NCI-H1417 treated with DMSO at 0.1 percent for 48 hours (cell line): Measurements from ENCODE around the gene CRYGC.

Source experiments
- DNase-seq: peaks from one replicate; lab custom pipeline; 2025; lab: John Stamatoyannopoulos, UW

The CRYGC gene

DNA sequence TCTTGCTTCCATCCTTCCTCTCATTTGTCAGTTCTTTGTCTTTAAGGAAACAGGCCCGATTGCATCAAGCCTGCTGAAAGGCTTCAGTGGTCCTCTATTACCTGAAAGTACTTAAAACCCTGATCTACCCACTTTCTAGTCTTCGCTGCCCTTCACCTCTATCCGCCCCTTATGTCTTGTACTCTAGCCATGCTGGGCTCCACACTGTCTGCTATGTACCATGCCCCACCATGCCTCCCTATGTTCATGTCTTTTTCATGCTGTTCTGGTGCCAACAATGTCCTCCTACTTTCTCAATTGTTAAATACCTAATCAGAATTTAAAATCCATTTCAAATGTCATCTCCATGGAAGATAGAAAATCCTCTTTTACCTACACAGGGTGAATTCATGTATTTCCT lies 33.5 kb downstream of the CRYGC start:
- no peak for DNase-seq

DNA sequence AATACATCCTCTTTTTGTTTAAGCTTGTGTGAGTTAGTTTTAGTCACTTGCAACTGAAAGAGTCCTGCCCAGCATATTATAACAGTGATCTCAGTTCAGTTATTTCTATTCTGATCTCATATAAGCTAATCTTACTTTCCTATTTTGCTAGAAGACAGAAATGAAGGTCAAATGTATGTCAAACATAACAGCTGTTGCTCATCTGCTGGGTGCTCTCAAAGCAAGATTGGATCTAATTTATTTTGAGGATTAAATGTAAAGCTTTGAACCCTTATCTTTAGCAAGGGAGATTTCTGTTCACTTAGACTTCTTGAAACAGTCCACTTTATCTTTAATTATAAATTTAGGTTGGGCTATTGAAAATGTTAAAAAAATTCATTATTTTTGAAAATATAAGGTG lies 36.5 kb downstream of the CRYGC start:
- no peak for DNase-seq

DNA sequence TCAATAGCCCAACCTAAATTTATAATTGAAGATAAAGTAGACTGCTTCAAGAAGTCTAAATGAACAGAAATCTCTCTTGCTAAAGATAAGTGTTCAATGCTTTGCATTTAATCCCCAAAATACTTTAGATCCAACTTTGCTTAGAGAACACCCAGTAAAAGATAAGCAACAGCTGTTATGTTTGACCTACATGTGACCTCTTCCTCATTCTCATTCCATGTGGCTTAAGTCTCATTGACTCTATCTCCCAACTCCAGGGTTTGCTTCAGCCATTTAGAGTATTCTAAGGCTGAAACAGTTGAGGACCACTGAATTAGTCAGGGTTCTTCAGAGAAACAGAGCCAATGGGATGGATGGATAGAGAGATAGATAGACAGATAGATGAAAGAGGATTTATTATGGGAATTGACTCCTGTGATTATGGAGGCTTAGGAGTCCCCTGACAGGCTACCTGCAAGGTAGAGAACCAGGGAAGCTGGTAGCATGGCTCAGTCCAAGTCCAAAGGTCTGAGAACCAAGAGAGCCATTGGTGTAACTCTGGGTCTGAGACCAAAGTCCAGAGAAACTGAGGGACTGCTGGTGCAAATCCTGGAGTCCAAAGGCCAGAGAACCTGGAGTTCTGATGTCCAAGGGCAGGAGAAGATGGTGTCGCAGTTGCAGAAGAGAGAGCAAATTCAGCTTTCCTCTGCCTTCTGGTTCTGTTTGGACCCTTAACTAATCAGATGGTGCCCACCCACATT lies 37.4 kb downstream of the CRYGC start:
- DNase-seq, result no peak

DNA sequence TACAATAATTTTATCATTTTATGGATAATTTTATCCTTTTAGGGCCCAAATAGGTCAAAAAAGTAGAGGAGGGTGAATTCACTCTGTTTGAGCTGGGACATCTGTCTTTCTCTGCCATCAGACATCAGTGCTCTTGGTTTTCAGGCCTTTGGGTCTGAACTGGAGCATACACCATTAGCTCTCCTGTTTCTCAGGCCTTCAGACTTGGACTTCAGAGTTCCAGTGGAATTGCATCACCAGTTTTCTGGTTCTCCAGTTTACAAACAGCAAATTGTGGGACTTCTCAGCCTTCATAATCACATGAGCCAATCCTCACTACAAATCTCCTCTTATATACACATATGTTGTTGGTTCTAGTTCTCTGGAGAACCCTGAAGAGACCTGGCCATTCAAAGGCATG lies 39.2 kb downstream of the CRYGC start:
- no peak for DNase-seq

DNA sequence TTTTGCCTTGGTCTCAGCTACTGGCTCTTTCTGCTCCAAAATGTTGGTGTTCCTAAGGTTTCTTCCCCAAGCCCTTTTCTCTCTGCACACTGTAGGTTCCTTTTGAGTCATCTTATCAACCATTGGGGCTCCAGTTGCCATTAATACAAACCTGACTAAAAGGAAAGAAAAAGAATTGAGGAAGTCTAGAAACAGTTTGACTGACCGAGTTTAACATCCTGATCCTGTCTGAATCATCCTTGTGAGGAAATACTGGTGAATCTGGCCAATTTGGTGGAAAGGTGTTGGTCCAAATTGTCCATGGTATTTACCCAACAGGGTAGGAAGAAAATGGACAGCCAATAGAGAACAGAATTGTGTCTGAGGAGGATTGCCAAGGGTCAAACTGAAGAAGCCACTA lies 43.6 kb downstream of the CRYGC start:
- DNase-seq, result no peak

DNA sequence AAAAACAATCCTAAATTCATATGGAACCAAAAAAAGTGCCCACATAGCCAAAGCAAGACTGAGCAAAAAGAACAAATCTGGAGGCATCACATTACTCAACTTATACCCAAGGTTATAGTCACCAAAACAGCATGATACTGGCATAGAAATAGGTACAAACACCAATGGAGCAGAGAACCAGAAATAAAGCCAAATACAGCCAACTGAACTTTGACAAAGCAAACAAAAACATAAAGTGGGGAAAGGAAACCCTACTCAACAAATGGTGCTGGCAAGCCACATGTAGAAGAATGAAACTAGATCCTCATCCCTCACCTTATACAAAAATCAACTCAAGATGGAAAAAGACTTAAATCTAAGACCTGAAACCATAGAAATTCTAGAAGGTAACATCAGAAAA lies 45.8 kb downstream of the CRYGC start:
- no peak for DNase-seq
